Neural progenitor cell (in vitro differentiated cells): ENCODE results near the gene LGALS12. TPM values are rescaled to one million over a fixed set of nuclear protein-coding genes. Genes with fewer than 3 reads are reported as not detected.

Experiments used
- DNase-seq: peaks from one replicate; pipeline ENCODE4 v3.0.0-alpha.2; 2016; ENCODE audit warnings: low spot score
- H2AFZ ChIP-seq: fragments of 200-600 bp; sonication (generic); replicated peaks from 2 replicates; pipeline ENCODE4 v1.6.1; 2016; ENCODE audit warnings: antibody characterized with exemption
- H3F3A ChIP-seq: fragments of 200-600 bp; sonication (generic); 2 replicates; pipeline ENCODE4 v1.6.1; 2016; ENCODE audit warnings: antibody characterized with exemption, low read depth
- H3K27ac ChIP-seq: fragments of 200-600 bp; sonication (generic); 2 replicates; pipeline ENCODE4 v1.5.1; 2016; ENCODE audit warnings: mild to moderate bottlenecking
- H3K27me3 ChIP-seq: fragments of 200-600 bp; sonication (generic); 2 replicates; pipeline ENCODE4 v1.6.1; 2016; ENCODE audit warnings: mild to moderate bottlenecking, moderate library complexity
- H3K36me3 ChIP-seq: fragments of 200-600 bp; sonication (generic); 2 replicates; pipeline ENCODE4 v1.5.1; 2016
- H3K4me1 ChIP-seq: fragments of 200-600 bp; sonication (generic); 2 replicates; pipeline ENCODE4 v1.6.1; 2016; ENCODE audit warnings: mixed run types
- H3K4me2 ChIP-seq: fragments of 200-600 bp; sonication (generic); 2 replicates; pipeline ENCODE4 v1.6.1; 2016
- H3K4me3 ChIP-seq: fragments of 200-600 bp; sonication (generic); 2 replicates; pipeline ENCODE4 v1.5.1; 2016
- H3K79me2 ChIP-seq: fragments of 200-600 bp; sonication (generic); 2 replicates; pipeline ENCODE4 v1.6.1; 2016; ENCODE audit warnings: low read depth
- H3K9ac ChIP-seq: fragments of 200-600 bp; sonication (generic); 2 replicates; pipeline ENCODE4 v1.6.1; 2016
- H3K9me3 ChIP-seq: fragments of 200-600 bp; sonication (generic); 2 replicates; pipeline ENCODE4 v1.5.1; 2016; ENCODE audit warnings: low read depth
- H4K20me1 ChIP-seq: fragments of 200-600 bp; sonication (generic); 2 replicates; pipeline ENCODE4 v1.6.1; 2016; ENCODE audit warnings: low read depth
- H3K27ac Mint-ChIP-seq: 3 replicates; pipeline ENCODE4 v1.8.0; 2021; ENCODE audit warnings: mixed read lengths
- H3K27me3 Mint-ChIP-seq: 2 replicates; pipeline ENCODE4 v1.8.0; 2022; ENCODE audit warnings: low read depth, mild to moderate bottlenecking, inconsistent platforms, moderate library complexity, mixed read lengths; ENCODE audit not compliant: insufficient read depth
- H3K36me3 Mint-ChIP-seq: 3 replicates; pipeline ENCODE4 v1.8.0; 2021; ENCODE audit warnings: mixed read lengths
- H3K4me1 Mint-ChIP-seq: 3 replicates; pipeline ENCODE4 v1.8.0; 2021; ENCODE audit warnings: mixed read lengths
- H3K4me3 Mint-ChIP-seq: 3 replicates; pipeline ENCODE4 v1.8.0; 2021; ENCODE audit warnings: mild to moderate bottlenecking, moderate library complexity, mixed read lengths
- H3K9me3 Mint-ChIP-seq: 3 replicates; pipeline ENCODE4 v1.8.0; 2020; ENCODE audit warnings: mixed read lengths
- EZH2 ChIP-seq: fragments of 200-600 bp; sonication (generic); IDR thresholded peaks from 2 replicates; pipeline ENCODE4 v1.6.1; 2017; ENCODE audit warnings: antibody characterized with exemption, mild to moderate bottlenecking, moderate library complexity
- EZH2phosphoT487 ChIP-seq: fragments of 200-600 bp; sonication (generic); IDR thresholded peaks from 2 replicates; pipeline ENCODE4 v1.6.1; 2017; ENCODE audit warnings: antibody characterized with exemption
- total RNA-seq: library from RNA; depleted of rRNA; stranded (reverse); fragments of >200 nt; gene quantifications from 2 replicates; pipeline ENCODE4 v1.2.3, GENCODE V29; 2015; ENCODE audit warnings: low replicate concordance
- TF ChIP-seq, protein P1 (sequence below): fragments of 200-600 bp; sonication (generic); IDR thresholded peaks from 2 replicates; pipeline ENCODE4 v1.5.1; 2017; ENCODE audit warnings: antibody characterized with exemption, mild to moderate bottlenecking

LGALS12 gene
- total RNA-seq, 1 donor from 2014 or later = not detected

GRCh38 chr11:63510360-63511047 lies 4.6 kb downstream of the LGALS12 start:
- H3K4me2 ChIP-seq = no peak overlapping the region
- DNase-seq = peak; percentile 11
- H3F3A ChIP-seq = no peaks in the 10 kb centered on the region
- H4K20me1 ChIP-seq = no peaks in the 10 kb centered on the region
- H3K4me1 ChIP-seq = peaks cover 8% of the 10 kb centered on the region
- peaks cover 4% of the 10 kb centered on the region for H3K27me3 Mint-ChIP-seq
- no peak overlapping the region for H3K27ac Mint-ChIP-seq
- no peaks in the 10 kb centered on the region for H3K36me3 Mint-ChIP-seq
- H3K27ac ChIP-seq = no peak overlapping the region
- H3K9ac ChIP-seq = no peak overlapping the region
- no peaks in the 10 kb centered on the region for H3K27me3 ChIP-seq
- H3K9me3 ChIP-seq = no peaks in the 10 kb centered on the region
- peaks cover 8% of the 10 kb centered on the region for H3K4me1 Mint-ChIP-seq
- H3K9me3 Mint-ChIP-seq = no peaks in the 10 kb centered on the region
- no peak overlapping the region for H3K4me3 Mint-ChIP-seq
- no peaks in the 10 kb centered on the region for H3K79me2 ChIP-seq
- H2AFZ ChIP-seq = no peak overlapping the region
- no peak overlapping the region for H3K4me3 ChIP-seq
- TF ChIP-seq EZH2phosphoT487 (no peak), EZH2 (no peak)
- TF ChIP-seq, protein P1, sequence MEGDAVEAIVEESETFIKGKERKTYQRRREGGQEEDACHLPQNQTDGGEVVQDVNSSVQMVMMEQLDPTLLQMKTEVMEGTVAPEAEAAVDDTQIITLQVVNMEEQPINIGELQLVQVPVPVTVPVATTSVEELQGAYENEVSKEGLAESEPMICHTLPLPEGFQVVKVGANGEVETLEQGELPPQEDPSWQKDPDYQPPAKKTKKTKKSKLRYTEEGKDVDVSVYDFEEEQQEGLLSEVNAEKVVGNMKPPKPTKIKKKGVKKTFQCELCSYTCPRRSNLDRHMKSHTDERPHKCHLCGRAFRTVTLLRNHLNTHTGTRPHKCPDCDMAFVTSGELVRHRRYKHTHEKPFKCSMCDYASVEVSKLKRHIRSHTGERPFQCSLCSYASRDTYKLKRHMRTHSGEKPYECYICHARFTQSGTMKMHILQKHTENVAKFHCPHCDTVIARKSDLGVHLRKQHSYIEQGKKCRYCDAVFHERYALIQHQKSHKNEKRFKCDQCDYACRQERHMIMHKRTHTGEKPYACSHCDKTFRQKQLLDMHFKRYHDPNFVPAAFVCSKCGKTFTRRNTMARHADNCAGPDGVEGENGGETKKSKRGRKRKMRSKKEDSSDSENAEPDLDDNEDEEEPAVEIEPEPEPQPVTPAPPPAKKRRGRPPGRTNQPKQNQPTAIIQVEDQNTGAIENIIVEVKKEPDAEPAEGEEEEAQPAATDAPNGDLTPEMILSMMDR = no peak
- H3K36me3 ChIP-seq = no peaks in the 10 kb centered on the region

GRCh38 chr11:63511048-63511748 lies 5.3 kb downstream of the LGALS12 start:
- H3F3A ChIP-seq = no peaks in the 10 kb centered on the region
- Mint-ChIP-seq H3K4me3 (no peak overlapping the region), H3K36me3 (no peaks in the 10 kb centered on the region), H3K4me1 (peaks cover 8% of the 10 kb centered on the region), H3K9me3 (no peaks in the 10 kb centered on the region), H3K27me3 (peaks cover 4% of the 10 kb centered on the region), H3K27ac (no peak overlapping the region)
- no peaks in the 10 kb centered on the region for H3K9me3 ChIP-seq
- H3K4me2 ChIP-seq = no peak overlapping the region
- H3K4me3 ChIP-seq = no peak overlapping the region
- H2AFZ ChIP-seq = no peak overlapping the region
- H3K27ac ChIP-seq = no peak overlapping the region
- H3K36me3 ChIP-seq = no peaks in the 10 kb centered on the region
- DNase-seq = peak; percentile 33
- no peaks in the 10 kb centered on the region for H3K27me3 ChIP-seq
- H3K9ac ChIP-seq = no peak overlapping the region
- no peak for TF ChIP-seq EZH2
- TF ChIP-seq, protein P1 = no peak
- no peak for TF ChIP-seq EZH2phosphoT487
- H4K20me1 ChIP-seq = no peaks in the 10 kb centered on the region
- peaks cover 8% of the 10 kb centered on the region for H3K4me1 ChIP-seq
- H3K79me2 ChIP-seq = no peaks in the 10 kb centered on the region

DNA sequence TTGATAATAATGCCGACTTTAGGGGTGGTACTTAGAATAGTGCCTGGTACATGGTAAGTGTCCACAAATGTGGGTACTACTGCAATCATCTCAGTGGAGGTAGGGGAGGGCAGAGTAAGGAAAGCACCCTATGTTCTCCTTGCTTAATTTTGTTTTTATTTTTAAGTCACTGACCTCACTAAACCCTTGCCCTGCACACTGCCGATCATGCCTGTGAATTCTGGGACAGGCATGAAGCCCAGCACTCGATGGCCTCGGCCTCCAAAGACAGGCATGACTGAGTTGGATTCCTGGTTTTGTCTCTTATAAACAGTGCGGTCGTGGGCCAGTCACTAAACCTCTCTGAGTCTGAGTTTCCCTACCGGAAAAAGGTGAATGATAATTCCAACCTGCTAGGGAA lies 6.9 kb downstream of the LGALS12 start:
- Histone ChIP-seq H2AFZ (no peak overlapping the region), H3K9me3 (no peaks in the 10 kb centered on the region), H3K4me3 (no peak overlapping the region), H4K20me1 (no peaks in the 10 kb centered on the region), H3K4me1 (peaks cover 8% of the 10 kb centered on the region), H3K36me3 (no peaks in the 10 kb centered on the region), H3K79me2 (no peaks in the 10 kb centered on the region), H3K9ac (no peak overlapping the region), H3K27ac (no peak overlapping the region), H3K4me2 (no peak overlapping the region), H3F3A (no peaks in the 10 kb centered on the region), H3K27me3 (no peaks in the 10 kb centered on the region)
- Mint-ChIP-seq H3K4me1 (peaks cover 8% of the 10 kb centered on the region), H3K4me3 (no peak overlapping the region), H3K27me3 (peaks cover 4% of the 10 kb centered on the region), H3K9me3 (no peaks in the 10 kb centered on the region), H3K27ac (no peak overlapping the region), H3K36me3 (no peaks in the 10 kb centered on the region)
- no peak for DNase-seq
- TF ChIP-seq EZH2phosphoT487 (no peak), EZH2 (no peak)
- TF ChIP-seq, protein P1 = no peak
